ENCODE results near the gene EBI3.
A peak's percentile ranks its signal among the peaks of the same experiment; 100 is the strongest.

EBI3 gene

GRCh38 chr19:4264812-4265211, 35.5 kb downstream of the EBI3 start:
- H3K9me2 ChIP-seq (replicated peaks; ENCODE audit: control insufficient read depth, low read length): no peaks in the 10 kb centered on the region
- peaks cover 49% of the 10 kb centered on the region for H3K36me3 ChIP-seq (ENCODE audit: control insufficient read depth, low read length)
- H3K4me1 ChIP-seq (ENCODE audit: control insufficient read depth, low read length): no peaks in the 10 kb centered on the region
- no peak overlapping the region for H3K4me3 ChIP-seq (ENCODE audit: low read length)
- H4K20me1 ChIP-seq (ENCODE audit: control insufficient read depth, insufficient read depth, low read depth, low read length): no peaks in the 10 kb centered on the region
- H3K9me3 ChIP-seq (ENCODE audit: control insufficient read depth, insufficient read depth, low read length): no peaks in the 10 kb centered on the region
- H3K27me3 ChIP-seq (ENCODE audit: control insufficient read depth, low read length): no peaks in the 10 kb centered on the region
- H3K79me2 ChIP-seq (ENCODE audit: control insufficient read depth, low read length): no peaks in the 10 kb centered on the region
- H3K4me2 ChIP-seq (ENCODE audit: low read length): no peak overlapping the region
- TF ChIP-seq CTCF (IDR thresholded peaks at IDR 0.05; ENCODE audit: low read depth, low read length, poor library complexity, severe bottlenecking) (no peak), EZH2phosphoT487 (IDR thresholded peaks at IDR 0.05; ENCODE audit: borderline replicate concordance, low read length) (no peak)
- no peak overlapping the region for H3K27ac ChIP-seq (ENCODE audit: low read depth, low read length)
- H3F3A ChIP-seq (ENCODE audit: control insufficient read depth, insufficient read depth): no peaks in the 10 kb centered on the region; the same call in 1 of the 2 replicates

- TF ChIP-seq CTCF (IDR thresholded peaks at IDR 0.05; ENCODE audit: low read depth, low read length, poor library complexity, severe bottlenecking): no peak
- no peak for TF ChIP-seq EZH2phosphoT487 (IDR thresholded peaks at IDR 0.05; ENCODE audit: borderline replicate concordance, low read length)
- Histone ChIP-seq H3K4me3 (ENCODE audit: low read length) (no peak overlapping the region), H3K4me2 (ENCODE audit: low read length) (no peak overlapping the region), H3K9me2 (replicated peaks; ENCODE audit: control insufficient read depth, low read length) (no peaks in the 10 kb centered on the region), H4K20me1 (ENCODE audit: control insufficient read depth, insufficient read depth, low read depth, low read length) (no peaks in the 10 kb centered on the region), H3F3A (ENCODE audit: control insufficient read depth, insufficient read depth) (no peaks in the 10 kb centered on the region; the same call in 1 of the 2 replicates), H3K27ac (ENCODE audit: low read depth, low read length) (no peak overlapping the region), H3K4me1 (ENCODE audit: control insufficient read depth, low read length) (no peaks in the 10 kb centered on the region), H3K79me2 (ENCODE audit: control insufficient read depth, low read length) (no peaks in the 10 kb centered on the region), H3K36me3 (ENCODE audit: control insufficient read depth, low read length) (peaks cover 43% of the 10 kb centered on the region), H3K9me3 (ENCODE audit: control insufficient read depth, insufficient read depth, low read length) (no peaks in the 10 kb centered on the region), H3K27me3 (ENCODE audit: control insufficient read depth, low read length) (no peaks in the 10 kb centered on the region)
Measured at GRCh38 chr19:4266253-4267000, 37.1 kb downstream of the EBI3 start.

GRCh38 chr19:4267101-4267900, 38.0 kb downstream of the EBI3 start:
- Histone ChIP-seq H3K27me3 (ENCODE audit: control insufficient read depth, low read length) (no peaks in the 10 kb centered on the region), H3K36me3 (ENCODE audit: control insufficient read depth, low read length) (peaks cover 40% of the 10 kb centered on the region), H3K9me3 (ENCODE audit: control insufficient read depth, insufficient read depth, low read length) (no peaks in the 10 kb centered on the region), H3K27ac (ENCODE audit: low read depth, low read length) (no peak overlapping the region), H3K4me3 (ENCODE audit: low read length) (no peak overlapping the region), H3K4me1 (ENCODE audit: control insufficient read depth, low read length) (no peaks in the 10 kb centered on the region), H3K4me2 (ENCODE audit: low read length) (no peak overlapping the region), H3K9me2 (replicated peaks; ENCODE audit: control insufficient read depth, low read length) (no peaks in the 10 kb centered on the region), H3F3A (ENCODE audit: control insufficient read depth, insufficient read depth) (no peaks in the 10 kb centered on the region; the same call in 1 of the 2 replicates), H4K20me1 (ENCODE audit: control insufficient read depth, insufficient read depth, low read depth, low read length) (no peaks in the 10 kb centered on the region; the same call in 1 of the 2 replicates), H3K79me2 (ENCODE audit: control insufficient read depth, low read length) (no peaks in the 10 kb centered on the region)
- TF ChIP-seq CTCF (IDR thresholded peaks at IDR 0.05; ENCODE audit: low read depth, low read length, poor library complexity, severe bottlenecking) (peak; percentile 64), EZH2phosphoT487 (IDR thresholded peaks at IDR 0.05; ENCODE audit: borderline replicate concordance, low read length) (no peak)

Measured in DOHH2 (cell line).